Tibial nerve (tissue), 4 donors: ENCODE data around the gene ABLIM2. TPM values are rescaled to one million over a fixed set of nuclear protein-coding genes. Genes with fewer than 3 reads are reported as not detected.
A peak's percentile ranks its signal among the peaks of the same experiment; 100 is the strongest.

ENCODE experiments used
- DNase-seq, 2 donors: peaks; one replicate each; pipeline ENCODE4 v3.0.0-alpha.2; 2019; ENCODE audit warnings: low spot score in 2 of 2
- H3K27ac ChIP-seq, 4 donors: fragments of 200-600 bp; sonication (generic) in 3 of 4; one replicate each; pipeline ENCODE4 v1.5.1; 2017 to 2019; ENCODE audit warnings: mild to moderate bottlenecking in 1 of 4
- H3K27me3 ChIP-seq, 2 donors: fragments of 200-600 bp; sonication (generic) in 1 of 2; one replicate each; pipeline versions ENCODE4 v1.5.1 to v1.6.0; 2017 to 2019
- H3K36me3 ChIP-seq, 3 donors: fragments of 200-600 bp; sonication (generic); one replicate each; pipeline ENCODE4 v1.5.1; 2018 to 2019
- H3K4me1 ChIP-seq, 4 donors: fragments of 200-600 bp; sonication (generic) in 3 of 4; one replicate each; pipeline ENCODE4 v1.5.1; 2017 to 2019
- H3K4me3 ChIP-seq, 4 donors: fragments of 200-600 bp; sonication (generic) in 3 of 4; one replicate each; pipeline ENCODE4 v1.5.1; 2017 to 2019; ENCODE audit warnings: mild to moderate bottlenecking in 1 of 4, moderate library complexity in 1 of 4
- H3K9me3 ChIP-seq, 4 donors: fragments of 200-600 bp; sonication (generic) in 3 of 4; one replicate each; pipeline ENCODE4 v1.5.1; 2017 to 2019
- CTCF ChIP-seq, 5 experiments: fragments of 200-600 bp in 3 of 5; fragments of 450-650 bp in 2 of 5; sonication (generic) in 3 of 5; IDR thresholded peaks; one replicate each; pipeline ENCODE4 v1.5.1; 2016 to 2019; ENCODE audit warnings: antibody characterized with exemption in 5 of 5, mild to moderate bottlenecking in 3 of 5, moderate library complexity in 2 of 5
- EP300 ChIP-seq, 2 donors: sonication (generic); formaldehyde crosslinking; IDR thresholded peaks; one replicate each; pipeline ENCODE4 v1.6.1; 2017; ENCODE audit warnings: antibody characterized with exemption in 2 of 2, mild to moderate bottlenecking in 1 of 2
- POLR2A ChIP-seq, 2 donors: fragments of 450-650 bp; IDR thresholded peaks; one replicate each; pipeline ENCODE4 v1.6.1; 2017; ENCODE audit warnings: antibody characterized with exemption in 2 of 2, mild to moderate bottlenecking in 2 of 2, moderate library complexity in 2 of 2
- WGBS, 2 donors: methylation state at CpG; one replicate each; pipeline ENCODE4 v1.1.5; 2018; 5-methylcytosine and 5-hydroxymethylcytosine counted together
- total RNA-seq, 4 donors: library from RNA; depleted of rRNA; stranded (reverse); fragments of >200 nt; gene quantifications; one replicate each; pipeline ENCODE4 v1.1.0, GENCODE V29; 2016

Gene ABLIM2
- total RNA-seq, 4 donors from 2014 or later, result 29.1 to 125 (median 41.7) TPM

GRCh38 chr4:7941111-7941964 is 217.3 kb downstream of the ABLIM2 start:
- TF ChIP-seq EP300 (IDR thresholded peaks at IDR 0.05) (no peak), POLR2A (IDR thresholded peaks at IDR 0.05) (no peak), CTCF (IDR thresholded peaks at IDR 0.05) (no peak)
- 75 to 78% methylated on average over 11 of the region's 11 CpGs for WGBS, 2 donors
- H3K4me3 ChIP-seq, result no peak overlapping the region
- no peak for DNase-seq
- no peaks in the 10 kb centered on the region for H3K9me3 ChIP-seq
- no peaks in the 10 kb centered on the region for H3K27me3 ChIP-seq
- H3K27ac ChIP-seq, result peak overlapping the region in 1 of 4 donors; percentile 6
- H3K36me3 ChIP-seq, result no peaks in the 10 kb centered on the region
- H3K4me1 ChIP-seq, result peaks cover 0 to 30% (median 2%) of the 10 kb centered on the region in 4 donors

GRCh38 chr4:7939377-7940108 is 219.1 kb downstream of the ABLIM2 start, which contains the start of gene AFAP1:
Gene AFAP1, minus strand, starts transcription at chr4:7939861. Its CDS starts 67,783 bp downstream, at chr4:7872078.
- WGBS, 2 donors, result 0 to 1% methylated on average over 38 to 44 of the region's 96 CpGs
- H3K4me3 ChIP-seq, result peak within 1 kb of the TSS; percentile 83 to 96 (median 89)
- H3K27me3 ChIP-seq, result no peaks in the 10 kb centered on the region
- H3K9me3 ChIP-seq, result no peaks in the 10 kb centered on the region
- H3K36me3 ChIP-seq, result peaks cover 0 to 1% (median 0%) of the 10 kb centered on the region in 3 donors
- DNase-seq, result peak; percentile 79 to 81
- peaks cover 0 to 48% (median 2%) of the 10 kb centered on the region in 4 donors for H3K4me1 ChIP-seq
- TF ChIP-seq EP300 (IDR thresholded peaks at IDR 0.05) (peak in 1 of 2 donors; percentile 82), POLR2A (IDR thresholded peaks at IDR 0.05) (peak; percentile 72 to 90), CTCF (IDR thresholded peaks at IDR 0.05) (no peak)
- peak within 1 kb of the TSS; percentile 85 to 96 (median 92) for H3K27ac ChIP-seq

GRCh38 chr4:7938609-7939376 is 219.8 kb downstream of the ABLIM2 start:
- H3K4me1 ChIP-seq, result peaks cover 0 to 55% (median 2%) of the 10 kb centered on the region in 4 donors
- WGBS, 2 donors, result 1% methylated on average over 36 to 57 of the region's 75 CpGs

GRCh38 chr4:7938266-7938608 is 220.4 kb downstream of the ABLIM2 start:
- no peak for TF ChIP-seq CTCF (IDR thresholded peaks at IDR 0.05)
- no peak for TF ChIP-seq EP300 (IDR thresholded peaks at IDR 0.05)
- TF ChIP-seq POLR2A (IDR thresholded peaks at IDR 0.05), result no peak
- Histone ChIP-seq H3K27me3 (no peaks in the 10 kb centered on the region), H3K4me1 (peaks cover 0 to 61% (median 2%) of the 10 kb centered on the region in 4 donors), H3K9me3 (peaks cover 0 to 6% (median 0%) of the 10 kb centered on the region in 4 donors), H3K4me3 (peak overlapping the region; percentile 83 to 96 (median 89)), H3K27ac (peak overlapping the region; percentile 85 to 96 (median 92)), H3K36me3 (peaks cover 0 to 14% (median 0%) of the 10 kb centered on the region in 3 donors)
- 7% methylated on average over 6 of the region's 6 CpGs for WGBS, 2 donors
- no peak for DNase-seq

More at GRCh38 chr4:7938609-7939376, 219.8 kb downstream of the ABLIM2 start:
- peak in 1 of 2 donors; percentile 27 for TF ChIP-seq POLR2A (IDR thresholded peaks at IDR 0.05)
- peak in 2 of 5 experiments; percentile 6 to 8 for TF ChIP-seq CTCF (IDR thresholded peaks at IDR 0.05)
- no peak for TF ChIP-seq EP300 (IDR thresholded peaks at IDR 0.05)
- Histone ChIP-seq H3K9me3 (peaks cover 0 to under 1% (median 0%) of the 10 kb centered on the region in 4 donors), H3K27me3 (no peaks in the 10 kb centered on the region), H3K27ac (peak overlapping the region; percentile 85 to 96 (median 92)), H3K36me3 (peaks cover 0 to 9% (median 0%) of the 10 kb centered on the region in 3 donors), H3K4me3 (peak overlapping the region; percentile 83 to 96 (median 89))
- DNase-seq, result peak in 1 of 2 donors; percentile 17
